HG03039 (cell line): ENCODE measurements around the gene ELMO2.

ENCODE experiments used
- ATAC-seq: cut with Tn5 transposase; IDR thresholded peaks from one replicate; pipeline ENCODE4 v1.9.1; 2021; ENCODE audit warnings: mild to moderate bottlenecking, moderate library complexity; ENCODE audit not compliant: unreplicated experiment

ELMO2 gene

DNA sequence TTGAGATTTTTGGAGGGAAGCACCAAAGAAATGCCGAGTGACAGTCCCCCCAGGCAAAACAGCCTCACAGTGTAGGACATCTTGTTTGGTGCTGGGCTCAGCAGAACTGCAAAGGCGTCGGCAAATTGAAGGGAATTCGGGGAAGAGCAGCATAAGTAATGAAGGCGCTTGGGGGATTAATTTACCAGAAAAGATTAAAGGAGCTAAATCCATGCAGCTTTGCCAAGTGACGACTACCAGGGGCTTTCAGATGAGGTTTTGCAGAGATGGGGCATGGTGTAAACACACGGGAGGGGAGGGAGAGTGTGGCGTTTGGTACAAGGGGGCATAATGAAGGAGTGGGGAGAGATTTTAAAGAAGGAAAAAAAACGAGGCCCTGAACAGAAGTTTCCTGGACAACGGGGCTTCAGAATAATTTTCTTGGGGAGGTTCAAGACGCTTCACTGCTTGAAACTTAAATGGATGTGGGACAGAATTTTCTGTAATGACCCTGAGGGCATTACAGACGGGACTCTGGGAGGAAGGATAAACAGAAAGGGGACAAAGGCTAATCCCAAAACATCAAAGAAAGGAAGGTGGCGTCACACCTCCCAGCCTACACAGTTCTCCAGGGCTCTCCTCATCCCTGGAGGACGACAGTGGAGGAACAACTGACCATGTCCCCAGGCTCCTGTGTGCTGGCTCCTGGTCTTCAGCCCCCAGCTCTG lies 52.8 kb downstream of the ELMO2 start:
- ATAC-seq, result no peak

DNA sequence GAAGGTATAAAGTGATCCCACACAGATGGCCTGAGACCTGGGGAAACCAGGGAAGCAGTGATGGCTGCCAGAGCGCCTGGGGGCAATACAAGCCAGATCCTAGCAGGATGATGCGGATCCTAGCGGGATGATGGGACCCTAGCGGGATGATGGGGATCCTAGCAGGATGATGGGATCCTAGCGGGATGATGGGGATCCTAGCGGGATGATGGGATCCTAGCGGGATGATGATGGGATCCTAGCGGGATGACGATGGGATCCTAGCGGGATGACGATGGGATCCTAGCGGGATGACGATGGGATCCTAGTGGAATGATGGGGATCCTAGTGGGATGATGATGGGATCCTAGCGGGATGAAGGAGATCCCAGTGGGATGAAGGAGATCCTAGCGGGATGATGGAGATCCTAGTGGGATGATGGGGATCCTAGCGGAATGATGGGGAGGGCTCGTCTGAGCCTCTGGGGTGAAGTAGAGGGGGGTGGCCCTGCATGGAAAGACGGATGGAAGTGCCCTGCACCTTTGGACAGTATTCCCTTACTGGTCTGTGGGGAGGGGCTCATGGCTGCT lies 54.0 kb downstream of the ELMO2 start:
- no peak for ATAC-seq

DNA sequence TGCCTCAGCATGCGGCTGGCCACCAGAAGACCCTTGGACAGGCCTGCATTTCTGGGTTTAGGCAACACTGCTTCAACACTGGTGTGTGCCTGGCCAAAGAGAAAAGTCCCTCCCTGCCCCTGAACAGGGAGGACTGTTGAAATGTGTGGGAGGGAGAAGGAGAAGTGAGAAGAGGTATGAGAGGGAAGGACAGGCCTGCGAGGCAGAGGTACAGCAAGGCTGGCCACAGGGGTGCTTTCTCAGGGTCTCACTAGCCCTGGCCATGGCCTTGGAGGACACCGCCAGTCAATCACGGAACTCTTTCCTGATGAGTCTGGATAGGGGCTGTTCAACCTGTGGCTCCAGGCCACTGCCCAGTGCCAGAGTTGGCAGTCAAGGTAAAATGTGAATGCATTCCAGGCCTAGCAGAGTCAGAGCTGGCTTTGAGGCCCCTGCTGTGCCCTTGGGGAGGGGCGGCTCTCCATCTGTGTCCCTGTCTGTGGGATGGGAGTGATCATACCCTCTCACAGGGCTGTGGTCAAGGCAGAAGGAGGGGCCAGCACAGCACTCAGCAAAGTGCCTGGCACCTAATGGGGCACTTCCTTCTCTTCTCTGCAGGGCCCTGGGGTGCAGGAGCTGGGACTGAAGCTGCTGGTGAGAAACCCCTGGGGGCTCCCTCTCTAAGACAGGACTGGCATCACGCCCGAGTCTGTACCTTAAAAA lies 54.9 kb downstream of the ELMO2 start:
- no peak for ATAC-seq

DNA sequence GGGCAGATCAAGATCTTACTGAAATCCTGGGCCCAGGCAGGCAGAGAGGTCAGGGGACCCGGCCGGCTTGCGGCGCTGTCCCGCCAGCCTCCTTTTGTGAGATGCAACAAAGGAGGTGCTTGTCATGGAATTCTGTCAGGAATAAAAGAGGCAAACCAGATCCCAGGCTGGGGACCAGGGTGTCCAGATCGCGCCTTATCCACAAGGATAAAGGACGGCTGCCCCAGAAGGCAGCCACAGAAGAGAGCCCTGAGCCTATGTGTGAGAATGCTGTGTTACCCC lies 55.5 kb downstream of the ELMO2 start:
- ATAC-seq, result no peak

DNA sequence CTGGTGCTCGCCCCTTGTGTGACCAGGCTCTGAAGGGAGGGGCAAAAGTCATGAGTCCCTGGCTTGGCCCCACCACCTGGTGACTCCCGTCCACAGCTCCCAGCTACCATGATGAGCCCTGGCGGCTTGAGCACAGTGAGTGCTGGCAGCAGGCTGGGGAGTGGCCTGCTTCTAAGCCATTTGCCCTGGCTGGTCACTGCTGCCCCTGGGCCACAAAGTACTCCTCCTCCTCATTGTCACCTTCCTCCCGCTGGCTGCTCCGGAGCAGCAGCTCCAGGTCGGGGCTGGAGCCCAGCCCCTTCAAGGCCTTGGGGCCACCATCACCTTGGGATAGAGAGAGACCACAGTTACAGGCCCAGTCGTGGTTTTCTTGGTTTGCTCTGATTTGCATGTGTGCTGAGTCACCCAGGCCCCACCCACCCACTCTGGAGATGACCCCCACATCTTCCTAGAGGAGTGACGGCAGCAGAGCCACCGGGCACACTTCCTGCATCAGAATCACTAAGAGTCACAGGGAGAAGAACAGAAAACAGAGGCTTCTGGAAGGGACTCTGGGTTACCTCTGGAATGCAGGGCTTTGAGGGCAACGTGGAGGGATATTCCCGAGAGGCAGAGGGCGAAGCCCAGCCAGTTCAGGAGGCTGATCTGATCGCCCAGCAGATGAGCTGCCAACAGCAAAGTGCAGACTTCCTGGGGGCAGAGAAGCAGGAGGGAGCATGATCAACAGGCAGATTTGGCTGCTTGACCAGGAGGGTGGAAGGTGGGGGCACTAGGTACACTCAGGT lies 56.0 kb downstream of the ELMO2 start:
- ATAC-seq, result peak; percentile 42

DNA sequence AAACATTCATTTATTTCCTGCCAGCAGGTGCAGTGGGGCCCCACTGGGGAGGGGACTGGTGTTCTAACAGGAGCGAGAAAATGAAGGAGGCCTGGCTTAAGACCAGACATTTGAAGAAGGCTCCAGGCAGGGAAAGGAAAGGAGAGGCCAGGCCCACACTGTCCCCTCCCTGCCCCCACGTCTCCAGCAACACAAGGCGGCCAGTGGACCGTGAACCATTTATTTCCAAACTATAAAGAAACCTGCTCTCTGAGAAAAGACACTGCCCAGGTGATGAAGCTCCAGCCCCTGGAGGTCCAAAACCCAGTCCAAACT lies 56.7 kb downstream of the ELMO2 start:
- ATAC-seq, result no peak

DNA sequence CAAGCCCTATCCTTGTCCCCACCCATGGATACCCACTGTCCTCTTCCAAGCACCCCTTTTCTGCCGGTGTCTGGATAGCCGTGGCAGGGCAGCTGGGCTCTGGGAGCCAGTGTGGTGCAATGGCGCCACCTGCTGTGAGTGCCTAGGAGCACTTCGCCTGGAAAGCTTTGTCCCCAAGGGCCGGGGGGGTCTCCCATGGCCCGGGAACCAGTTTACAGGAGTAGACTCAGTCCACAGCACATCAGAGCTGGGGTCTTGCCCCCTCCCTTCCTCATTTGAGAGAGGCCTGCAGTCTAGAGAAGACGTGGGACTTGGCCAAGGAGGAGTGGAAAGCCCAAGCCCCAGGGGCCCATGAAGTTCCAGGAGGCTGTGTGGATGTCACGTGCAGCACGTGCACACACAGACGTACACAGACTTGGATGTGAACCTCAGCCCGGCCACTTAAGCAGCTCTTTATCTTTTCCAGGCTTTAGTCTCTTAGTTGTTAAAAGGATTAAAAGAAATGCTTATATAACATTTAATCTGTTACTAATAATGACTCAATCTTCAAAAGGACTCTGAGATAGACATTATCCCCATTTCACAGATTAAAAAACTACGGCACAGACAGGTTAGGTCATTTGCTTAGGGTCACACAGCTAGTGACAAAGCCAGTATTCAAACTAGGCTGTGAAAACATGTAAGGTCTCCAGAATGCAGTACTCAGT lies 57.2 kb downstream of the ELMO2 start:
- no peak for ATAC-seq

DNA sequence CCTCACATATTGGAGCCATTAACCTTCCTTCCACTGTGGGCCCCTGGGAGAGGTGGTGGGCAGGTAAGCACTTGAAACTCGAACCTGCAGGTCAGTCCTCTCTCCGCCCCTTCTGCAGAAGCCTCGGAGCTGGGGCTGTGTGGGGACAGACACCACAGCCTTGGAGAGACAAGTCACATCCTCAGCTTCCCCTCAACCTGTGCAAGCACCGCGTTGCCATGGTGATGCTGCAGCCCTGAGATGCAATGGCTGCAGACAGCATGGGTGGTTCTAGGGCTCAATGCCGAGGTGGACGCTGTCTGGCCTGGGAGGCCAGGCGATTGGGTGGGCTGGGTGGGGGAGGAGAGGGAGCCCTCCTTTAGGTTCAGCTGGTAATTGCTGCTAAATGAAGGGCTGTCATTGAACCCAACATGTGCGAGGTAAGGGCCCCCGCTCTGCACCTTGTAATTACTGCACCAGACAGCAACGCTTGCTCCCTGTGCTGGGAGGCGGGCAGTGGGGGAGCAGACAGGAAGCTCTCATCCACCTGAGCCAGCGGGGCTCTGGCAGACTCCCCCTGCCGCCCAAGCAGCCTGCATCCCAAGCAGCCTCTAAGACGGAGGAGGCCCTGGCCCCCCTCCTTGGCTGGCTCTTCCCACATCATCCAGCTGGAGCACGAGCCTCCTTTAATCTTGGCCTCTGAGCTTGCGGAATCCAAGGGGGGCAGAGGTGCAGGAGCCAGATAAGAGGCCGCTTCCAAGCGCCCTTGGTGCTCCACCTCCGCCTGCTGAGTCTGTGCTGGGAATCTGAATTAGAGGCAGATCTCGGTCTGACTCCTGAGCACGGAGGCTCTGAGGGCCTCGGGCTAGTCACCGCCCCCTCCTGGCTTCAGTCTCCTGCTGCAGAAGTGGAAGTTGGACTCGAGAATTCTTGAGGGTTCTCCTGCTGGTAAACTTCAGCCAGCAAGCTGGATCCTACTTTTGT lies 58.3 kb downstream of the ELMO2 start:
- no peak for ATAC-seq

DNA sequence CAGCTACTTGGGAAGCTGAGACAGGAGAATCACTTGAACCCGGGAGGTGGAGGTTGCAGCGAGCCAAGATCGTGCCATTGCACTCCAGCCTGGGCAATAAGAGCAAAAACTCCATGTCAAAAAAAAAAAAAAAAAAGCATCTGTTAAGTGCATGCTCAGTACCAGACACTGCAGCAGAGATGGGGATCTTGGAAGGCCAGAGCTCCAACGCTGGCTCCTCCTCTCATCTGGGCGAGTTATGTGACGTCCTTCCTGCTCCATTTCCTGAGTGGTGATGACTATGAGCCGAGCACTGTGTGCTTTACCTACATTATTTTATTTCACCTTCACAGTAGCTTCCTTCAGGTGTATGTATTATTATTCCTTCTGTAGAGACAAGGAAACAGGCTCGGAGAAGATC lies 59.6 kb downstream of the ELMO2 start:
- ATAC-seq, result no peak

DNA sequence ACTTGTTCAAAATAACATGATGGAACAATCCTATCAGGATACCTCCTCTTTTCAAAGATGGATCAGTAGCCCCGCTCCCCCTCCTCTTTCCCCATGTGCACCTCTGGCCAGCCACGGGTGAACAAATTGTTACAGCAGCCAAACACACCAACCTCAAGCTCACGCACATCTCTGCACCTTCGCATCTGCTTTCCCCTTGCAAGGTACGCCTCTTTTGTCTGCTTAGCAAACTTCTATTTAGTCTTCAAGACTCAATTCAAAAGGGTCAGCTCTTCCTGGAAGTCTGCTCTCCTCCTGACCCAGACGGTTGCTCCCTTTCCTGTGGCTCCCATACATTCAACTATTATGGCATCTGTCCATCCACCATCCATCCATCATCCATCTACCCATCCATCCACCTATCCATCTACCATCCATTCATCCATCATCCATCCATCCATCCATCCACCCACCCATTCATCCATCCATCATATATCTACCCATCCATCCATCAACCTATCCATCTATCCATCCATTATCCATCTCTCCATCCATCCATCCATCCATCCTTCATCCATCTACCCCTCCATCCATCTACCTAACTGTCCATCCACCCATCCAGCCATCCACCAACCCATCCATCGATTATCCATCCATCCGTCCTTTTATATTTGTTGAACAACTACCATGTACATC lies 61.8 kb downstream of the ELMO2 start:
- ATAC-seq, result no peak

DNA sequence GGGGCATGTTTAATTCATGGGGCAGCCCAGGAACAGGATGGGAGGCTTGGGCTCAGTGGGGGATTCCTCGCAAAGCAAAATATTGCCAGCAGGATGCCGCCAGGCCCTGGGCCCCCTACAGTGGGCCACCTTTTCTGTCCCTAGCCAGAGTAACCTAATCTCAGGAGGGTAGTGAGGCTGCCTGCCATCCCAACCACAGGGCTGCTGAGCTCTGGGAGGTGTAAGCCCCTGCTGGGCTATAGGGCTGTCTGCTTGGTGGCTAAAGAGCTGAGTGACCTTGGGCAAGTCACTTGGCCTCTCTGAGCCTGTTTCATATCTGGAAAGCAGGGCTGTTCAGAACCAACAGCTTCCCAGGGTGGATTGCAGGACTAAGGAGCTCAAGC lies 62.4 kb downstream of the ELMO2 start:
- no peak for ATAC-seq

DNA sequence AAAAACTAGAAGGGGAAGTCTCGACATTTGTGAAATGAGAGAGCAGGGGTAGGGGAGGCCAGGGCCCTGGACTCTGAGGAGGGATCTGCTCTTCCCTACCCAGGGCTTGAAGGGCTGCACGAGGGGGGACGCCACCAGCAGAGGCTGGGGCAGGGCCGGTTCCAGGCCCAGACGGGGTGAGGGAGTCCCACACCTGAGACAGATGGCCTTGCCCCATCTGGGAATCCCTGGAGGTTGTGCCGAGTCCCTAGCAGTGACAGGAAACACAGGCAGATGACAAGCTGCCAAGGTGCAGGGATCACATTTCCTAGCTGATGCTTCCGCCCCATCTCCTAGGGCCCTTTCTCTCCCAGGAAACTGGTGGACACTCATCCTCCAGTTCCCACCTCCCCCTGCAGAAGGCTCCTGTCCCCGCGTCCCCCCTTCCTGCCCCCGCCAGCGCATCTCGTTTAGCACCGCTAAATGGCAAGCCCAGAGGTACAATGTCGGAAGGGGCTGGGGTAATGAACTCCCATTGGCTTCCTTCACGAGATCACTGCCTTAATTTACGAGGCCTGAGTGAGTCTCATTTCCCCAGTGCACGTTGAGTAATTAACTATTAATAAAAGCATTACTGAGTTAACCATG lies 63.0 kb downstream of the ELMO2 start:
- no peak for ATAC-seq

DNA sequence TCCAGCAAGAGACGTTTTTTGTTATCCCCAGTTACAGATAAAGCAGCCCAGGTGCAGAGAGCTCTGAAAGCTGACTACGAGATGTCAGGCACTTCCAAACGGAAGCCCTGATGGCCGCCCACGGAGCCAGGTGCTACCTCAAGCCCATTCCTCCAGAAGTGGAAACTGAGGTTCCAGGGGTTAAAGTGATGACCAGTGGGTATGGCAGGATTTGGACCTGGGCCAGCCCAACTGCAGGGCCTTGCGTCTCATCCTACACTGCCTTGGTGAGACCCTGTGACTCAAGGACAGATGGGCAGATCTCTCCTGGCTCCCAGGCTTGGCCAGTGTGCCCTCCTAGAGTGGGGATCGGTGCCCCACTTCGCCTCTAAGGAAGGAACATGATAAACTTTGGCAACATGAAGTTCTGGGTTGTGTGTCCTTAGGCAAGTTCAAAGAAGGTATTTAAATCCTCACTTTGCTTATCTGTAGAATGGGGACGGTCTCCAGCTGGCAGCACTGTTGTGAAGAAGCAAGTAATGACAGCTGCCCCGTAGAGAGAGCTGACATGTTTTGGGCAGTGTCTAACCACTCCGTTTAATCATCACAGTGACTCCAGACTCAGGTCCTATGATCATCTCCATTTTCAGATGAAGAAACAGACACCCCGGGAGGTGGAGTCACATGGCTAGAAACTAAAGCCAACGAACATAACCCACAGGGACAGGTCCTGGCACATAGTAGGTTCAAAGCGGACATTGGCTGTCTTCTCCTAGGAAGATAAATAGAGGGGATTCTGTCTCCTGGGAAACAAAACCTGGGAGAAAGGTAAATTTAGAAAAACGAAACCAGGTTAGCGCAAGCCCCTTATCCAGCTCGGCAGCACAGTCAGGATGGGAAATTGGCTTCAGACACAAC lies 63.7 kb downstream of the ELMO2 start:
- no peak for ATAC-seq

DNA sequence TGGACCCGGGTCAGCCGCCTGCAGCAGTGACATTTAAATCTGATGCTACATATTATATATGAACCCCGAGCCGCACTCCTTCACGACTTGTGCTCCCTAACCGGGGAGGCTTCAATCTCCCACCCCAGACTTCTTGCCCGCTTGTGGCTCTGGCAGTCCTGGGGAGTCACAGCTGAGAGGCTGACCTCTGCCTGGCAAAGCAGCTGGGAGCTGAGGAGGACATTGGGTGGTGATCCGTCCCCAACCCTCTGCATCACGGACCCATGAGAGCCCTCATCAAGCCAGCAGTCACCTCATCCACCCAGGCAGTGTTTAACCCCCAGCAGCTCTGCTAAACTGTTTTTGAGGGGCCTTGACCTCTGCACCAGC lies 64.4 kb downstream of the ELMO2 start:
- no peak for ATAC-seq

DNA sequence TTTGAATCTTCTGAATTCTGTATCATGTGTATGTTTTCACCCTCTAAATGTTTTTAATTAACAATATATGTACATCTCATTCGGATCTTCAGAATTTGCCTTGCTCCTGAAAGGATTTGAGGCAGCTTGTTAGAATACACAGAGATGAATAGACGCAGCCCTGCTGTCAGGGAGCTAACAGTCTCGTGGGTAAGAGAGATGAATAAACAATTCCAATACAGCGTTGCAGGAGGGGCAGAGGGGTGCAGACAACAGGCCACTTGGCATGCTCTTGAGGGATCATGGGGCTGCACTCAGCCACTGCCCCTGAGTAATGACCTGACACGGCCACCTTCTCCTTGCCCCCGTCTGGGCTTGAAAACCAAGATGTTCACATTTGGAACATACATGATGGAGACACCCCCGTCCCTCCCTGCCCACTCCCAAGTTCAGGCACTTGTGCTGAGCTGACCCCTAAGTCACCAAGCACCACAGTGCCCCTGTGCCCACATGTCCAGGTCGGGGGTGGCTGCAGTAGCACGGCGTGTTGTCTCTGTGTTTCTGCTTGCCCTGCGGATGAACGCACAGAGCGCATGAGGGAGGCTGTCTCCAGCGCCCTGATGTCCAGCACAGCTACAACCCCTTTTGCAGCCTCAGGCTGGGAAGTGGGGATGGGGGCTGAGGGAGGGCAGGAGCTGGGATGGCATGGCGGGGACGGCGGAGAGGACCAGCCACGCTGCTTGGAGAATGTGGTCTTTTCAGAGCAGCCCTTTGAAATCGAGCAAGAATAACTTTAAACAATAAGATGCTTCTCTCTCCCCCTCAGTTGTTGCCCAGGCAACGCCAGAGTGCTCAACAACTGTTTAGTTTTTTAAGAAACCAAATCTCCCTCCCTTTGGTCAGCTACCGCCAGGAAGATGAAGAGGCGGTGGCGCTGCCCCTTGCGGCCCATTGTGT lies 65.1 kb downstream of the ELMO2 start:
- no peak for ATAC-seq

DNA sequence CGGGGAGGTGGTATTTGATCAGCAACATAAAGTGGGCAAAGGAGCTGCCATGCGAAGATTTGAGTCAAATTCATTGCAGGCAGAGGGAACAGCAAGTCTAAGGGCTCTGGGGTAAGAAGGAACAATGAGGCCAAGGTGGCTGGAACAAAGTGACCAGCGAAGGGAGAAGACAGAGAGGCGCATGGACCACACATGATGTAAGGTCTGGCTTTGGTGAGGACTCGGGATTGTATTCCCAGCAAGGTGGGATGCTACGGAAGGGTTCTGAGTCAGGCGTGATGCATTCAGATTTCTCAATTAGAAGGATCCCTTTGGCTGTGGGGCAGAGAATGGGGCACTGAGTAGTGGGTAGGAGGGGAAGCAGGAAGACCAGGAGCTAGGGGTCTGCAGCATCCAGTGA lies 67.4 kb downstream of the ELMO2 start:
- no peak for ATAC-seq

DNA sequence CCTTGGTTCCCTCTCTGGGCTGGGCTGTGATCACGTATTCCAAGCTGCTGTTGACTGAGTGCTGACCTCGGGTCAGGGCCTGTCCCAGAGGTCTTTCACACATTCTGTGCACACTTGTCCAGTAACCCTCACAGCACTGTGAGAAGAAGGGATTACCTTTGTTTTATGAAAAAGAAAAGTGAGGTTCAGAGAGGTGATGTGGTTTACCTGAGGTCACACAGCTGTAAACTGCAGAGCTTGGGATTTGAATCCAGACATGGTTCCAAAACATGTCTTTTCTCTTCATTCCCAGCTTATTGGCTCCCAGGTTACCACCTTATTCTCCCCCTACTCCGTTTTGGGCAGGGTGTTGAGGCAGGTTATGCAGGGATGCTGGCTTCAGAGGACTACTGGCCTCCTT lies 69.7 kb downstream of the ELMO2 start:
- ATAC-seq, result no peak
